KG1 (cell line): Measurements from ENCODE around the gene GEMIN7.

ENCODE experiments used
- DNase-seq: peaks from one replicate; lab custom pipeline; 2025; lab: John Stamatoyannopoulos, UW

Gene GEMIN7

GRCh38 chr19:45061965-45062364 lies 17.1 kb upstream of the GEMIN7 start:
- no peak for DNase-seq

GRCh38 chr19:45063851-45064801 lies 14.9 kb upstream of the GEMIN7 start:
- no peak for DNase-seq

GRCh38 chr19:45066921-45067661 lies 12.0 kb upstream of the GEMIN7 start:
- DNase-seq = no peak

- no peak for DNase-seq
Observed at GRCh38 chr19:45068041-45068440, 11.0 kb upstream of the GEMIN7 start.

GRCh38 chr19:45069056-45069455 lies 10.0 kb upstream of the GEMIN7 start:
- DNase-seq = no peak

GRCh38 chr19:45070214-45070613 lies 8.8 kb upstream of the GEMIN7 start:
- no peak for DNase-seq

- no peak for DNase-seq
Observed at GRCh38 chr19:45070861-45071544, 8.1 kb upstream of the GEMIN7 start.

GRCh38 chr19:45071545-45071938 lies 7.5 kb upstream of the GEMIN7 start:
- no peak for DNase-seq

- no peak for DNase-seq
Observed at GRCh38 chr19:45071969-45072790, 6.9 kb upstream of the GEMIN7 start.

- DNase-seq = no peak
Observed at GRCh38 chr19:45074744-45075300, 4.2 kb upstream of the GEMIN7 start.

- DNase-seq = peak; percentile 63
Observed at GRCh38 chr19:45075301-45076028, 3.6 kb upstream of the GEMIN7 start.

- DNase-seq = peak; percentile 73
Observed at GRCh38 chr19:45076029-45076850, 2.8 kb upstream of the GEMIN7 start, which contains the start of gene ZNF296. Gene ZNF296, minus strand, starts transcription at chr19:45076478. Its CDS starts 105 bp downstream, at chr19:45076373.

- DNase-seq = no peak
Observed at GRCh38 chr19:45076851-45077730, 2.0 kb upstream of the GEMIN7 start.

- no peak for DNase-seq
Observed at GRCh38 chr19:45078390-45079062, 534 bp upstream of the GEMIN7 start.

GRCh38 chr19:45079911-45080370 lies 881 bp downstream of the GEMIN7 start:
- no peak for DNase-seq

GRCh38 chr19:45082170-45082569 lies 3.1 kb downstream of the GEMIN7 start:
- no peak for DNase-seq

- DNase-seq = no peak
Observed at GRCh38 chr19:45086480-45086879, 7.4 kb downstream of the GEMIN7 start.

- peak; percentile 16 for DNase-seq
Observed at GRCh38 chr19:45087531-45087930, 8.5 kb downstream of the GEMIN7 start.
